GM18870 (cell line): Measurements from ENCODE around the gene CLEC16A.
"Not testable (repeated sequence)": the region's sequence is repeated elsewhere in the genome, so short reads cannot be mapped to it uniquely, and the experiment has no call there.

Experiments used
- ATAC-seq: cut with Tn5 transposase; IDR thresholded peaks from one replicate; pipeline ENCODE4 v1.9.1; 2021; ENCODE audit warnings: moderate library complexity; ENCODE audit not compliant: unreplicated experiment

Gene CLEC16A

GRCh38 chr16:11205754-11206581 is 261.6 kb downstream of the CLEC16A start:
- peak; percentile 3 for ATAC-seq

GRCh38 chr16:11207646-11208045 is 263.3 kb downstream of the CLEC16A start:
- no peak for ATAC-seq

- ATAC-seq = no peak
These were observed 264.7 kb downstream of the CLEC16A start for GRCh38 chr16:11208916-11209665.

- ATAC-seq = no peak
These were observed 265.9 kb downstream of the CLEC16A start for GRCh38 chr16:11210260-11210659.

GRCh38 chr16:11211061-11211976 is 267.0 kb downstream of the CLEC16A start:
- no peak for ATAC-seq

GRCh38 chr16:11211977-11212797 is 267.8 kb downstream of the CLEC16A start:
- no peak for ATAC-seq

GRCh38 chr16:11212798-11213196 is 268.4 kb downstream of the CLEC16A start:
- ATAC-seq = no peak

GRCh38 chr16:11213373-11213772 is 269.0 kb downstream of the CLEC16A start:
- ATAC-seq = no peak

- ATAC-seq = no peak
These were observed 269.4 kb downstream of the CLEC16A start for GRCh38 chr16:11213799-11214198.

GRCh38 chr16:11215935-11216556 is 271.7 kb downstream of the CLEC16A start:
- ATAC-seq = no peak

GRCh38 chr16:11217651-11218603 is 273.6 kb downstream of the CLEC16A start:
- ATAC-seq = no peak

- no peak for ATAC-seq
These were observed 274.2 kb downstream of the CLEC16A start for GRCh38 chr16:11218604-11218962.

- no peak for ATAC-seq
These were observed 274.8 kb downstream of the CLEC16A start for GRCh38 chr16:11219178-11219577.

- not testable (repeated sequence) for ATAC-seq
These were observed 276.1 kb downstream of the CLEC16A start for GRCh38 chr16:11220507-11220906.

- no peak for ATAC-seq
These were observed 279.9 kb downstream of the CLEC16A start for GRCh38 chr16:11224096-11224893.

- ATAC-seq = peak; percentile 81
These were observed 280.7 kb downstream of the CLEC16A start for GRCh38 chr16:11224894-11225676.
